Measurements from ENCODE around the gene SUN1. TPM values are rescaled to one million over a fixed set of nuclear protein-coding genes. Genes with fewer than 3 reads are reported as not detected.

Gene SUN1
- total and polyA plus RNA-seq, 4 donors: 24.8 to 162 (median 40.1) TPM

GRCh38 chr7:894164-894867 is 62.0 kb downstream of the SUN1 start:
- Histone ChIP-seq H3K4me3 (ENCODE audit: low read depth in 1 of 3, low read length in 3 of 3) (no peak overlapping the region), H3K4me1 (ENCODE audit: control insufficient read depth in 4 of 4, insufficient read depth in 4 of 4, low read length in 3 of 4) (peaks cover 0 to 6% (median 2%) of the 10 kb centered on the region in 4 donors), H3K9me3 (ENCODE audit: control insufficient read depth in 4 of 4, low read length in 3 of 4) (no peaks in the 10 kb centered on the region), H3K9ac (ENCODE audit: low read depth in 1 of 2, low read length in 2 of 2) (no peak overlapping the region), H3K36me3 (ENCODE audit: control insufficient read depth in 4 of 4, insufficient read depth in 3 of 4, low read depth in 1 of 4, low read length in 3 of 4) (peaks cover 27 to 62% (median 37%) of the 10 kb centered on the region in 4 donors), H3K27me3 (ENCODE audit: control insufficient read depth in 4 of 4, insufficient read depth in 4 of 4, low read length in 3 of 4) (no peaks in the 10 kb centered on the region), H3K27ac (ENCODE audit: low read depth in 1 of 2, low read length in 2 of 2) (no peak overlapping the region)
- DNase-seq (ENCODE audit: low spot score): no peak
- TF ChIP-seq RXRA (IDR thresholded peaks at IDR 0.05) (no peak), CTCF (IDR thresholded peaks at IDR 0.05; ENCODE audit: low read depth, low read length, missing input control) (no peak), FOXA1 (IDR thresholded peaks at IDR 0.05) (no peak)
- WGBS: 96% methylated on average over 40 of the region's 40 CpGs

- Histone ChIP-seq H3K4me3 (ENCODE audit: low read depth in 1 of 3, low read length in 3 of 3) (no peak overlapping the region), H3K27me3 (ENCODE audit: control insufficient read depth in 4 of 4, insufficient read depth in 4 of 4, low read length in 3 of 4) (no peaks in the 10 kb centered on the region), H3K36me3 (ENCODE audit: control insufficient read depth in 4 of 4, insufficient read depth in 3 of 4, low read depth in 1 of 4, low read length in 3 of 4) (peaks cover 27 to 62% (median 37%) of the 10 kb centered on the region in 4 donors), H3K9me3 (ENCODE audit: control insufficient read depth in 4 of 4, low read length in 3 of 4) (no peaks in the 10 kb centered on the region), H3K27ac (ENCODE audit: low read depth in 1 of 2, low read length in 2 of 2) (no peak overlapping the region), H3K4me1 (ENCODE audit: control insufficient read depth in 4 of 4, insufficient read depth in 4 of 4, low read length in 3 of 4) (peaks cover 0 to 10% (median 2%) of the 10 kb centered on the region in 4 donors), H3K9ac (ENCODE audit: low read depth in 1 of 2, low read length in 2 of 2) (no peak overlapping the region)
- no peak for DNase-seq (ENCODE audit: low spot score)
- WGBS: 96% methylated on average over 21 of the region's 21 CpGs
- no peak for TF ChIP-seq ATF3 (IDR thresholded peaks at IDR 0.05)
These were observed 62.7 kb downstream of the SUN1 start for GRCh38 chr7:894927-895450.

GRCh38 chr7:895451-896052 is 63.3 kb downstream of the SUN1 start:
- no peak for TF ChIP-seq MAX (IDR thresholded peaks at IDR 0.05)
- no peak for TF ChIP-seq CTCF (IDR thresholded peaks at IDR 0.05; ENCODE audit: low read depth, low read length, missing input control)
- no peak for TF ChIP-seq NR2F2 (IDR thresholded peaks at IDR 0.05)
- no peak for TF ChIP-seq RXRA (IDR thresholded peaks at IDR 0.05)
- no peak for TF ChIP-seq FOXA2 (IDR thresholded peaks at IDR 0.05)
- TF ChIP-seq YY1 (IDR thresholded peaks at IDR 0.05): no peak
- TF ChIP-seq TAF1 (conservative IDR thresholded peaks at IDR 0.05): no peak
- TF ChIP-seq FOXA1 (IDR thresholded peaks at IDR 0.05): no peak
- TF ChIP-seq SP1 (IDR thresholded peaks at IDR 0.05): no peak
- no peak for TF ChIP-seq JUND (IDR thresholded peaks at IDR 0.05)
- Histone ChIP-seq H3K36me3 (ENCODE audit: control insufficient read depth in 4 of 4, insufficient read depth in 3 of 4, low read depth in 1 of 4, low read length in 3 of 4) (peaks cover 27 to 59% (median 35%) of the 10 kb centered on the region in 4 donors), H3K9ac (ENCODE audit: low read depth in 1 of 2, low read length in 2 of 2) (no peak overlapping the region), H3K27me3 (ENCODE audit: control insufficient read depth in 4 of 4, insufficient read depth in 4 of 4, low read length in 3 of 4) (no peaks in the 10 kb centered on the region), H3K4me3 (ENCODE audit: low read depth in 1 of 3, low read length in 3 of 3) (no peak overlapping the region), H3K4me1 (ENCODE audit: control insufficient read depth in 4 of 4, insufficient read depth in 4 of 4, low read length in 3 of 4) (peaks cover 0 to 10% (median 3%) of the 10 kb centered on the region in 4 donors), H3K27ac (ENCODE audit: low read depth in 1 of 2, low read length in 2 of 2) (no peak overlapping the region), H3K9me3 (ENCODE audit: control insufficient read depth in 4 of 4, low read length in 3 of 4) (no peaks in the 10 kb centered on the region)
- DNase-seq (ENCODE audit: low spot score): no peak
- WGBS: 97% methylated on average over 52 of the region's 52 CpGs
